ENCODE data around the gene RFX5.
A peak's percentile ranks its signal among the peaks of the same experiment; 100 is the strongest.
"Not testable (repeated sequence)": the region's sequence is repeated elsewhere in the genome, so short reads cannot be mapped to it uniquely, and the experiment has no call there.

RFX5 gene

GRCh38 chr1:151346769-151347522 is at the start of gene RFX5:
Gene RFX5, minus strand, starts transcription at chr1:151347252. Its CDS starts 932 bp downstream, at chr1:151346320.
- Histone ChIP-seq H3K27me3 (ENCODE audit: control insufficient read depth, insufficient read depth, low read length) (no peaks in the 10 kb centered on the region), H2AFZ (peak within 1 kb of the TSS; percentile 85), H3K9ac (no peak within 1 kb of the TSS), H3K4me1 (no peaks in the 10 kb centered on the region), H3K27ac (peak within 1 kb of the TSS; percentile 80), H3K9me3 (ENCODE audit: control insufficient read depth, low read length) (no peaks in the 10 kb centered on the region), H3K4me2 (ENCODE audit: low read length) (peak within 1 kb of the TSS; percentile 59), H3K4me3 (ENCODE audit: low read depth, low read length) (peak within 1 kb of the TSS; percentile 67), H3K36me3 (ENCODE audit: control insufficient read depth, insufficient read depth, low read length) (no peaks in the 10 kb centered on the region), H3K79me2 (no peaks in the 10 kb centered on the region)
- TF ChIP-seq CTCF (IDR thresholded peaks at IDR 0.05): no peak

- not testable (repeated sequence) for H3K79me2 ChIP-seq; H3K9me3 ChIP-seq (ENCODE audit: control insufficient read depth, low read length); H3K27ac ChIP-seq
Observed at GRCh38 chr1:151396265-151396664, 49.2 kb upstream of the RFX5 start.

DNA sequence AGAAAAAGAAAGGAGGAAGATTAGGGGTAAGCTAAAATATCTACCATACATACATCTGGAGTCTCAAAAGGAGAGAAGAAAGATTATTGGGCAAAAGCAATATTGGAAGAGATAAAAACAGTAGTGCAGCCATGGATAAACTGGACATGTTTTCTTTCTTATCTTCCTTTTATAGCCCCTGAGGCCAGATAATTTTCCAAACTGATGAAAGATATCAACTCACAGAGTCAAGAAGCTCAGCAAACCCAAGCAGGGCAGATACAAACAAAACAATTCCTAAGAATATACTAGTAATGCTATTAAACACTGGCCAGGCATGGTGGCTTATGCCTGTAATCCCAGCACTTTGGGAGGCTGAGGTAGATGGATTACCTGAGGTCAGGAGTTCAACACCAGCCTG is 46.5 kb upstream of the RFX5 start:
- H3K36me3 ChIP-seq (ENCODE audit: control insufficient read depth, insufficient read depth, low read length): no peaks in the 10 kb centered on the region
- H3K27me3 ChIP-seq (ENCODE audit: control insufficient read depth, insufficient read depth, low read length): no peaks in the 10 kb centered on the region
- no peak overlapping the region for H3K27ac ChIP-seq
- no peak overlapping the region for H3K4me2 ChIP-seq (ENCODE audit: low read length)
- no peaks in the 10 kb centered on the region for H3K9me3 ChIP-seq (ENCODE audit: control insufficient read depth, low read length)
- H3K4me1 ChIP-seq: no peaks in the 10 kb centered on the region
- no peak overlapping the region for H3K4me3 ChIP-seq (ENCODE audit: low read depth, low read length)
- no peak for TF ChIP-seq CTCF (IDR thresholded peaks at IDR 0.05)
- H2AFZ ChIP-seq: no peak overlapping the region
- no peak overlapping the region for H3K9ac ChIP-seq
- no peaks in the 10 kb centered on the region for H3K79me2 ChIP-seq

More at GRCh38 chr1:151396265-151396664, 49.2 kb upstream of the RFX5 start:
- not testable (repeated sequence) for H3K4me3 ChIP-seq (ENCODE audit: low read depth, low read length); H3K9ac ChIP-seq; H3K4me2 ChIP-seq (ENCODE audit: low read length); H3K27me3 ChIP-seq (ENCODE audit: control insufficient read depth, insufficient read depth, low read length); H2AFZ ChIP-seq; H3K36me3 ChIP-seq (ENCODE audit: control insufficient read depth, insufficient read depth, low read length); H3K4me1 ChIP-seq

DNA sequence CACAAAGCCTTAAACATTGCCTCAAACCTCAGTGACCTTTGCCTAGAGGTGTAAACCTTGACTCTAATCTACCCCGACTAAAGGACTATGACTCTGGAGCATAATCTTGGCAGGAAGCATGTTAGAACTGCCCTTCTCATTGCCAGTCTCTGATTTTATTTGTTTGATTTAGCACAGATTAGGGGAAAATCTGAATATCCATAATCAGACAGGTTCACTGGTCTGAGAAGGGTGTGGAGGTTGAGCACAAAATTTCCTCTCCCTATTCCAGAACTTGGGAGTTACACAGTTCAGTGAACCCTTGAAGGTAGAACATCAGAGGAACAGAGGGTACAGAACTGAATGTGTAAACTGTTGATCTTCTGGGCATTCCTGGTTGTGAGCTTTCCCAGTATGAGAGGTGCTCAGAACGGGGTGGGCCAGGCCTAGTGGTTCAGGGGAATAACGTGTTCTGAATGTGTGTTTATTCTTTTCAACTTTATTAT is 44.1 kb upstream of the RFX5 start:
- H2AFZ ChIP-seq: no peak overlapping the region
- H3K79me2 ChIP-seq: no peaks in the 10 kb centered on the region
- H3K27me3 ChIP-seq (ENCODE audit: control insufficient read depth, insufficient read depth, low read length): no peaks in the 10 kb centered on the region
- H3K9ac ChIP-seq: no peak overlapping the region
- no peak overlapping the region for H3K4me3 ChIP-seq (ENCODE audit: low read depth, low read length)
- no peak for TF ChIP-seq CTCF (IDR thresholded peaks at IDR 0.05)
- H3K36me3 ChIP-seq (ENCODE audit: control insufficient read depth, insufficient read depth, low read length): no peaks in the 10 kb centered on the region
- H3K4me2 ChIP-seq (ENCODE audit: low read length): no peak overlapping the region
- no peaks in the 10 kb centered on the region for H3K4me1 ChIP-seq
- H3K27ac ChIP-seq: no peak overlapping the region
- no peaks in the 10 kb centered on the region for H3K9me3 ChIP-seq (ENCODE audit: control insufficient read depth, low read length)

DNA sequence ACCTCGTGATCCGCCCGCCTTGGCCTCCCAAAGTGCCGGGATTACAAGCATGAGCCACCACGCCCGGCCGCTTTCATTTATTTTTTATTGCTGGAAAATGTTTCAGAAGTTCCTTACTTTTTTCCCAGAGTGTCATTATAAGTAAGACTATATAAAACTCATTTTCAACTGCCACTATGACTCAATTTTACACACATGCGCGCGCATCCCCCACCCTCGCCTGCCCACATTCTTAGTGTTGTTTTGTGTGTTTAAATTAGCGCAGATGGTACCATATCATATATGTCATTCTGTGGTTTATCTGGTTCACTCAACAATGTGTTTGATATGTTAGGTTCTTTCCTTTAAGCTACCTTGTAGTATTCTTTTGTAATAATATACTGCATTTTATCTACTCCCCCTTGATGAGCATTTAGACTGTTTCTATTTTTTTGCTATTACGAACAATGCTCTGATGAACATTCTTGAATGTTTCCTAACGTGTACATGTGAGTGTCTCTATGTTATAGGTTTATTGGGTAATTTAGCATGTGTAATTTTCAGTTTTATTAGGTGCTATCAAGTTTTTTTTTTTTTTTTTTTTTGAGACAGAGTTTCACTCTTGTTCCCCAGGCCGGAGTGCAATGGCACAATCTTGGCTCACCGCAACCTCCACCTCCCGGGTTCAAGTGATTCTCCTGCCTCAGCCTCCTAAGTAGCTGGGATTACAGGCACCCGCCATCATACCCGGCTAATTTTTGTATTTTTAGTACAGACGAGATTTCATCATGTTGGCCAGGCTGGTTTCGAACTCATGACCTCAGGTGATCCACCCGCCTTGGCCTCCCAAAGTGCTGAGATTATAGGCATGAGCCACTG is 43.4 kb upstream of the RFX5 start:
- not testable (repeated sequence) for H3K27me3 ChIP-seq (ENCODE audit: control insufficient read depth, insufficient read depth, low read length); H3K4me3 ChIP-seq (ENCODE audit: low read depth, low read length); H3K4me2 ChIP-seq (ENCODE audit: low read length); H3K9me3 ChIP-seq (ENCODE audit: control insufficient read depth, low read length); H3K36me3 ChIP-seq (ENCODE audit: control insufficient read depth, insufficient read depth, low read length); H3K27ac ChIP-seq; H3K79me2 ChIP-seq; H2AFZ ChIP-seq; H3K4me1 ChIP-seq; H3K9ac ChIP-seq

Measured in parathyroid adenoma (tissue), 2 donors.